DMS79 treated with DMSO at 0.1 percent for 48 hours (cell line): Measurements from ENCODE around the gene C11orf21.
A peak's percentile ranks its signal among the peaks of the same experiment; 100 is the strongest.

ENCODE experiments used
- DNase-seq: peaks from one replicate; lab custom pipeline; 2025; lab: John Stamatoyannopoulos, UW

Gene C11orf21

GRCh38 chr11:2320568-2321310, 19.0 kb upstream of the C11orf21 start:
- no peak for DNase-seq

DNA sequence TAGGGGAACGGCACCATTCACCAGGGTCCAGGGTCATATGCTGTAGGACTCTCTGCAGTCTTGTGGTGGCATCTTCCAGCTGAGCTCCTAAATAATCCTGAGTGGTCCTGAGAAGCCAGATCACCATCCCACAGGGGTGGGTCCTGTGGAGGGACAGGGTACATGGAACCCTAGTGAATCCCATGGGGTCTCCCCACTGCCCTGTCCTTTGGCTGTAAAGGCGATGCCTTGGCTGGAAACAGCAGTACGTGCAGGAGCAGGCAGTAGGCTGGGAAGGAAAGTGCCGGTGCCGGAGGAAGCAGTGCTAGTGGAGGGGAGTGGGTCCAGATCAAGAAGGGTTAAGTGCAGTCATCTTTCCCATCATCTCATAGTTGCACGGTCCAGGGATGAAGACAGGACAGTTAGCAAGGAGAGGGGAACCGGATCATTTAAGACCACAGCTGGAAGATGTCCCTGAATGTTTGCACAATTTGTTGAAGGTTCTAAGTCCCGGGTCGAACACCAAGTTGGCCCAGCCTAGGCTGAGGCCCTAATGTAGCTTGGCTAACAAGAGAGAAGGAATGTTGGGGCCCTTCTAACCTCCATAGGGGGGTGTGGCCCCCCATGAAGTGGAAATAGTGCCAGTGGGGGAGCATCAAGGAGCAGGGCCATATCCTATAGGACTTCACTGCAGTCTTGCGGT, 18.2 kb upstream of the C11orf21 start:
- DNase-seq, result no peak

- no peak for DNase-seq
These were observed 17.0 kb upstream of the C11orf21 start for GRCh38 chr11:2318707-2319106.

DNA sequence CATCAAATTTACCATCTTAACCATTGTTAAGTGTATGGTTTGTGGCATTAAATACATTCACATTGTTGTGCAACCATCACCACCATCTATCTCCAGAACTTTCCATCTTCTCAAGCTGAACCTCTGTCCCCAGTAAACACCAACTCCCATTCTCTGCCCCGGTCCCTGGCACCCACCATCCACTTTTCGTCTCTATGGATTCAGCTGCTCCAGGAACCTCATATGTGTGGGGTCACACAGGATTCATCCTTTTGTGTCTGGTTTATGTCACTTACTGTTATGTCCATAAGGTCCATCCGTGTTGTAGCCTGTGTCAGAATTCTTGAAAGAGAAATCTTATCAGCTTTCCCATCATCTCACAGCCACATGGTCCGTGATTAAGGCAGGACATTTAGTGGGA, 16.4 kb upstream of the C11orf21 start:
- DNase-seq, result no peak

GRCh38 chr11:2317354-2318050, 15.8 kb upstream of the C11orf21 start:
- DNase-seq, result no peak

- no peak for DNase-seq
These were observed 15.2 kb upstream of the C11orf21 start for GRCh38 chr11:2316963-2317244.

DNA sequence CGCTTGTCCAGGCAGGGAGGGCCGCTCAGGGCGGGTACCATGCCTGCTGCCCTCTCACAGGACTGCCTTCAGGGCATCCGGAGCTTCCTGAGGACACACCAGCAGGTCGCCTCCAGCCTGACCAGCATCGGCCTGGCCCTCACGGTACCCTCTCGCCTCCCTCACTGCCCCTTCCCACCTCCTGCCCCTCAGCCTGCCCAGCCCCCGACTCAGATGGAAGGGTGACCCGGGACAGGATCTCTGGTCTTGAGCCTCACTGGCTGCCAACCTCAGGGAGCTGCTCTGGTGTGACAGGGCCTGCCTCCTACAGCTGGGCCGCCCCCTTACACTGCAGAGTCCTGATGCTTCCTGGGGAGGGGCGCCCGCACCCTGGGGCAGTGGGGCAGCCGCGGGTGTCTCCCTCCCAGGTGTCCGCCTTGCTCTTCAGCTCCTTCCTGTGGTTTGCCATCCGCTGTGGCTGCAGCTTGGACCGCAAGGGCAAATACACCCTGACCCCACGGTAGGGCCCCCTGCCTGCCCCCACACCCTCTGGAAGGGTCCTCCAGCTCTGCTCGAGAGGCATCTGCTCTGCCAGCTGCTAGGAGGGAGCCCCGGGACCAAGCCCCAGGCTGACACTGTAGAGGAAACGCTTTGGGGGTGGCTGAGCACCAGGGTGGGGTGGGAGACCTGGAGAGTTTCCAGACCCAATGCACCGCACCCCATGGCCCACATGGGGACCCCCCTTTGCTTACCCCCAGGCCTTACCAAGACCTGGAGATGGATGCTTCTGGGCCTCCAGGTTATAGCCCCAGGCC, 14.6 kb upstream of the C11orf21 start:
- DNase-seq, result no peak

DNA sequence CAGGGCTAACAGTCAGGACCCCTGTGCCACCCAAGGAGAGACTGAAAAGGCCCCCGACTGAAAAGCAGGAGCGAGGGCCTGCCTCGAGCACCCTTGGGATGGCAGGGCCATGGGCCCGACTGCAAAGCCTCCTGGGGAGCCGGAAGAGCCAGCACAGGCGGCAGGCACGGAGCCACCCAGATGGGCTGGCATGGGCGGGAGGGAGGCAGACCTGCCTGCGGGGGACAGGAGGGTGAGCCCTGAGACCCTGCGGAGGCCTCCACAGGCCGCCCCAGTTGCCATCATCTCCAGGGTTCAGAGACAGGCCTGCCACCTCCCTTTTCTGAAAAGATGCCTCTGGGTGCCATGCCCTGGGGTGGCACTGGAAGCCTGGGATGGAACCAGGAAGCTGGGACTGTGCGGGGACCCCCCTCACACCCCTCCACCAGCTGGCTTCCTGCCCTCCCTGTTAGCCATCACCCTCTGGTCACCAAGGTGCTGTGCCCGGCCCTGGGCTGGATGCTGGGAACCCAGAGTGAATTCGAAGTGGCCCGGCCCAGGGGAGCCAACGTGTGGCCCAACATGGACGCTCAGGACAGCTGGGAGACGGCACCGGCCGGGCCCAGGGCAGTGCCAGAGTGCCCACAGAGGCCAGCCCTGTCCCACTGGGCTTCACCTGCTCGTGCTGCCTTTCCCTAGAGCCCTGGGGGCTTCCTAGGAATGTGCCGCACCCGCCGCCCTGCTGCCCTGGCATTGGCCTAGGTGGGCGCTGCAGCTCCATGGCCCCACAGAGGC, 13.9 kb upstream of the C11orf21 start:
- no peak for DNase-seq

DNA sequence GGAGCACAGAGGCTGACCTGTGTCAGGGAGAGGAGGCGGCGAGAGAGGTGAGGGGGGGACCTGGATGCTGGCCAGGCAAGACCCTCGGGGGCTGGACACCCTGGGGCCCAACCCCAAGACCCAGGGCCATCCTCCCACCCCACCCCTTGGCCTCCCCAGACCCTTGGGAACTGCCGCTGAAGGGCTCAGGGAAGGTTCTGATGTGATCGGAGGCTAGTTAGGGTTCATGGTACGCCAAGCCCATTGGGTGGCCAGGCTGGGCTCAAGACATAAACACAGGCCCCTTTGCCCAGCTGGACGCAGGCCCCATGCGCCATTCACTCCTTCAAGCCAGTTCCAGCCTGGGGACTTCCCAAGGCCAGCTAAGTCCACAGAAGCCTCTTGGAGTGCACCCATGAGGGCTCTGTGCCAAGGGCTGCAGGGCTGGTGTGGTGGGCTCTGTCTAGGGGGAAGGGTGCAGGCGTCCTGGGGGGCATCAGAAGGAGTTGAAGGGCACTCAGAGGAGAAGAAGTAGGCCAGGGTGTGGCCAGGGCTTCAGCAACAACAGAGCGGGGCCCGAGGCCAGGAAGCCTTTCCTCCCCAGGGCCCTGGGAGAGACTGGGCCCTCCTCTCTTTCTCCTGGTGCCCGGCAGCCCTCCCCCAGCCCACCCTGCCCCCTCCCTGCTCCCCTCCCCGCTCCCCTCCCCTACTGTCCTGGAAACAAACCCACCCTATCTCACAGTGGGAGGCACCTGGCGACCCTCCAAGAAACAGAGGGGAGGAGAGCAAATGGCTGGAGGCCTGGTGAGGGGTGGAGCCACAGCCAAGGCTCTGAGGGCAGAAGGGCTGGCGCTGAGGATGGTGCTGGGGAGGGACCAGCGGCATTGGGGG, 13.0 kb upstream of the C11orf21 start:
- DNase-seq, result peak; percentile 44

DNA sequence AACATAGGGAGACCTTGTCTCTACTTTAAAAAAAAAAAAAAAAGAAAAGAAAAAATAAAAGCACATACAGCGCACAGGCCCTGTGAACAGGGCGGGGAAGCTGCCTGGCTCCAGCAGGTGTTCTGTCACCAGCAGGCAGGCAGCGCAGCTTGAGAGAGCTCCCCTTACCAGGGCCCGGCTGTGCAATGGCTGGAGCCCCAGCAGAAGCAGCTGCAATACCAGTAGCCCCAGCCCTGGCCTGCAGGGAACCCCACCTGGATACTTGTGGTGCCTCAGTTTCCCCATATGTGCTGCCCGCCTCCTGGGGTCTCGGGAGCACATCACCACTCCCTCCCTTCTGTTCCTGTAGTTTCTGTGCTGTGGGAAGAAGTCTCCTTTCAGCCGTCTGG, 12.4 kb upstream of the C11orf21 start:
- no peak for DNase-seq

- no peak for DNase-seq
These were observed 11.6 kb upstream of the C11orf21 start for GRCh38 chr11:2313051-2313951.

- DNase-seq, result no peak
These were observed 10.7 kb upstream of the C11orf21 start for GRCh38 chr11:2312232-2313042.

GRCh38 chr11:2311353-2312133, 9.8 kb upstream of the C11orf21 start:
- peak; percentile 13 for DNase-seq

DNA sequence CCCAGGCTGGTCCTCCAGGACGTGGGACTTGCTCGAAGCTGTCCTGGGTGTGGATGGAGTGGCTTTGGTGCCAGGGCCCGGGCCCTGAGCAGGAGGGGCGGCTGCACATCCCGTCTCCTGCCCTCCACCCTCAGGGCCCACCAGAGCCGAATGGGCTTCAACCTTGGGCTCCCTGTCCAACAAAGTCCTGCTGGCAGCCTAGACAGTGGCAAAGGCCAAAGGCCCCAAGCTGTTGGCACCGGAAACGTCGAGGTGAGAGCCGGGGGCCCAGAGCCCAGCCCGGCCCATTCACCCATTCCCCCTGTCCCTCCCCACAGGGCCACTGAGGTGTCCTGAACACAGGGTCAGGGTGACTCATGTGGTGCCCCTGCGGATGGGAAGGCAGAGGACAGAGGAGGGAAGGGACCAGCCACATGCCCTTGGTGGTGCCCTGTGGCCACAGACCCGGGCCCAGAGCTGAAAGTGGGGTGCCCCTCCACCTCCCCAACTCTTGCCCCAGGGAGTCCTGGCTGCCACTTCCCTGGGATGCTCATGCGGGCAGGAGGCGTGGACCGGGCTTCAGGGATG, 9.2 kb upstream of the C11orf21 start:
- no peak for DNase-seq

DNA sequence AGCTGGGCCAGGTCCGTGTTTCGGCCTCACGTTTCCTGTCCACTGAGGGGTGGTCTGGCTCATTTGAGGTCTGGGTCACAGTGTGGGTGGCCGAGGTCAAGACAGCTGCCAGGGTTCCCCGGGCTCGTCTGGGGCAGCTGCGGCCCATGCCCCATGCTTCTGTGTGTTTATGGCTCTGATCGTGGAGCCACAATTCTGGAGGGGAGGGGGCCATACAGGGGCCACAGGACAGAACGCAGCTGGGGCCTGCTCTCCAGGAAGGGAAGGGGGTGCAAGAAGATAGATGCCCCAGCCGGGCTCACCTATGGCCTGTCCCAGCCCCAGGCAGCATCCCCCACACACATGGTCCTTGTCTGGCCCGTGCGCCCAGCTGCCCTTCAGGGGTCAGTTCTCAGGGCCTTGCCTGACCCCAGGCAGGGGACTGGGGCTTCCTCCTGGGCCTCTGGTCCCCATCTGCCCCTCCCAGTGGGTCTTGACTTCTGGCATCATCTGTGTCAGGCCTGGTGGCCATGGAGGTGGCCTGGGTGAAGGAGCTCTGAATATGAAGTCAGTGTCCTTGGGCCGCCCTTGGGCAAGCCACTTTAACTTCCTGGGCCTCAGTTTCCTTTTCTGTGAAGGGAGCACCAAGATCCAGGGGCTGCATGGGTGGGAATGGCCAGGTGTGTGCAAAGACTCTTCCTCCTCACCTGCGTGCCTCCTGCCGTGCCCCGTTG, 8.5 kb upstream of the C11orf21 start:
- no peak for DNase-seq

GRCh38 chr11:2309251-2310072, 7.7 kb upstream of the C11orf21 start:
- DNase-seq, result no peak
